Measurements from ENCODE around the gene MTARC1.

DNA sequence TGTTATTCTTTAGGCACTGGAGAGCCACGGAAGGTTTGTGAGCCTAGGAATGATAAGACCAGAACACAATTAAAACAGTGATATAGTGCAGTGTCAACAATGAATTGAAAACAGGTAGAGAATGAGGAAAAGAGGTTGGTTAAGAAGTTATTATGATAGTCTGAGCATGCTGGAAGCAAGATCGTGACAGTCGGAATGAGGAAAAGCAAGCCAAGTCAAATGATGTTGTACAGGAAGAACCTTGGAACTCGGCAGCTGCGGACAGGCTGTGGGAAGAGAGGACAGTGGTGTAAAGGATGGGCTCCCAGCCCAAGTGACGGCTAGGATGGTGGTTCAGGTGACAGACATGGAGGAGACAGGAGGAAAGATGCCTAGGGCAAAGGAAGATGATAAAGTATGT lies 25.6 kb downstream of the MTARC1 start:
- no peak for TF ChIP-seq POLR2A (IDR thresholded peaks at IDR 0.05)
- TF ChIP-seq, protein P1, sequence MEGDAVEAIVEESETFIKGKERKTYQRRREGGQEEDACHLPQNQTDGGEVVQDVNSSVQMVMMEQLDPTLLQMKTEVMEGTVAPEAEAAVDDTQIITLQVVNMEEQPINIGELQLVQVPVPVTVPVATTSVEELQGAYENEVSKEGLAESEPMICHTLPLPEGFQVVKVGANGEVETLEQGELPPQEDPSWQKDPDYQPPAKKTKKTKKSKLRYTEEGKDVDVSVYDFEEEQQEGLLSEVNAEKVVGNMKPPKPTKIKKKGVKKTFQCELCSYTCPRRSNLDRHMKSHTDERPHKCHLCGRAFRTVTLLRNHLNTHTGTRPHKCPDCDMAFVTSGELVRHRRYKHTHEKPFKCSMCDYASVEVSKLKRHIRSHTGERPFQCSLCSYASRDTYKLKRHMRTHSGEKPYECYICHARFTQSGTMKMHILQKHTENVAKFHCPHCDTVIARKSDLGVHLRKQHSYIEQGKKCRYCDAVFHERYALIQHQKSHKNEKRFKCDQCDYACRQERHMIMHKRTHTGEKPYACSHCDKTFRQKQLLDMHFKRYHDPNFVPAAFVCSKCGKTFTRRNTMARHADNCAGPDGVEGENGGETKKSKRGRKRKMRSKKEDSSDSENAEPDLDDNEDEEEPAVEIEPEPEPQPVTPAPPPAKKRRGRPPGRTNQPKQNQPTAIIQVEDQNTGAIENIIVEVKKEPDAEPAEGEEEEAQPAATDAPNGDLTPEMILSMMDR (IDR thresholded peaks at IDR 0.05), result no peak
